SK-N-SH treated with all-trans-retinoic acid at 6 μM for 48 hours (cell line): Measurements from ENCODE around the gene RFLNA.
A peak's percentile ranks its signal among the peaks of the same experiment; 100 is the strongest.

Experiments
- ATAC-seq: fragments of 200-7000 bp; cut with Tn5 transposase; 3 replicates; pipeline ENCODE4 v1.9.1; 2020; ENCODE audit warnings: mild to moderate bottlenecking, moderate library complexity
- ARNTL ChIP-seq: fragments of 450-650 bp; formaldehyde crosslinking; IDR thresholded peaks from 2 replicates; pipeline ENCODE4 v1.5.0; 2020; ENCODE audit warnings: low read depth, mild to moderate bottlenecking, moderate library complexity, borderline replicate concordance
- BACH2 ChIP-seq: fragments of 250-450 bp; sonication (Bioruptor Pico); IDR thresholded peaks from 2 replicates; pipeline ENCODE4 v1.9.0; 2021; ENCODE audit warnings: mild to moderate bottlenecking, borderline replicate concordance
- CSDC2 ChIP-seq: fragments of 250-450 bp; sonication (Bioruptor Pico); IDR thresholded peaks from 2 replicates; pipeline ENCODE4 v1.5.0; 2020; ENCODE audit warnings: mild to moderate bottlenecking, moderate library complexity
- CSRNP3 ChIP-seq: fragments of 250-450 bp; sonication (Bioruptor Pico); IDR thresholded peaks from 2 replicates; pipeline ENCODE4 v1.5.1; 2021; ENCODE audit warnings: mild to moderate bottlenecking, moderate library complexity
- ESRRG ChIP-seq: fragments of 250-450 bp; sonication (Bioruptor Pico); IDR thresholded peaks from 2 replicates; pipeline ENCODE4 v1.6.1; 2021; ENCODE audit warnings: mild to moderate bottlenecking
- GLIS3 ChIP-seq: fragments of 250-450 bp; sonication (Bioruptor Pico); IDR thresholded peaks from 2 replicates; pipeline ENCODE4 v1.5.0; 2020; ENCODE audit warnings: mild to moderate bottlenecking, moderate library complexity
- ISL1 ChIP-seq: fragments of 250-450 bp; sonication (Bioruptor Pico); IDR thresholded peaks from 2 replicates; pipeline ENCODE4 v2.1.2; 2022; ENCODE audit warnings: mild to moderate bottlenecking, moderate library complexity
- PATZ1 ChIP-seq: fragments of 250-450 bp; sonication (Bioruptor Pico); IDR thresholded peaks from 2 replicates; pipeline ENCODE4 v1.8.0; 2020; ENCODE audit warnings: mild to moderate bottlenecking, moderate library complexity, borderline replicate concordance
- POU6F1 ChIP-seq: fragments of 250-450 bp; sonication (Bioruptor Pico); IDR thresholded peaks from 2 replicates; pipeline ENCODE4 v1.8.0; 2021; ENCODE audit warnings: low read depth, mild to moderate bottlenecking, moderate library complexity, borderline replicate concordance
- PPARA ChIP-seq: fragments of 250-450 bp; sonication (Bioruptor Pico); IDR thresholded peaks from 2 replicates; pipeline ENCODE4 v1.5.0; 2020; ENCODE audit warnings: mild to moderate bottlenecking, borderline replicate concordance
- RARB ChIP-seq: fragments of 250-450 bp; sonication (Bioruptor Pico); IDR thresholded peaks from 2 replicates; pipeline ENCODE4 v1.8.0; 2021; ENCODE audit warnings: mild to moderate bottlenecking, moderate library complexity
- SNAI2 ChIP-seq: fragments of 250-450 bp; sonication (Bioruptor Pico); IDR thresholded peaks from 2 replicates; pipeline ENCODE4 v1.5.0; 2020; ENCODE audit warnings: mild to moderate bottlenecking, moderate library complexity
- TCF4 ChIP-seq: fragments of 250-450 bp; sonication (Bioruptor Pico); IDR thresholded peaks from 2 replicates; pipeline ENCODE4 v1.8.0; 2021; ENCODE audit warnings: mild to moderate bottlenecking, moderate library complexity, borderline replicate concordance
- TOX ChIP-seq: fragments of 250-450 bp; sonication (Bioruptor Pico); IDR thresholded peaks from 2 replicates; pipeline ENCODE4 v1.8.0; 2021; ENCODE audit warnings: mild to moderate bottlenecking, moderate library complexity, borderline replicate concordance
- ZC3H10 ChIP-seq: fragments of 250-450 bp; sonication (Bioruptor Pico); IDR thresholded peaks from 2 replicates; pipeline ENCODE4 v1.5.1; 2021; ENCODE audit warnings: mild to moderate bottlenecking, moderate library complexity
- ZFP3 ChIP-seq: fragments of 250-450 bp; sonication (Bioruptor Pico); IDR thresholded peaks from 2 replicates; pipeline ENCODE4 v1.5.0; 2020; ENCODE audit warnings: mild to moderate bottlenecking, moderate library complexity
- ZFP30 ChIP-seq: fragments of 450-650 bp; formaldehyde crosslinking; IDR thresholded peaks from 2 replicates; pipeline ENCODE4 v1.5.0; 2022; ENCODE audit warnings: mild to moderate bottlenecking, moderate library complexity
- ZNF565 ChIP-seq: fragments of 450-650 bp; formaldehyde crosslinking; conservative IDR thresholded peaks from 2 replicates; pipeline ENCODE4 v1.5.0; 2020; ENCODE audit warnings: low read depth, mild to moderate bottlenecking, moderate library complexity
- ZNF70 ChIP-seq: fragments of 450-650 bp; formaldehyde crosslinking; IDR thresholded peaks from 2 replicates; pipeline ENCODE4 v1.5.0; 2020; ENCODE audit warnings: mild to moderate bottlenecking, moderate library complexity
- ZNF8 ChIP-seq: fragments of 450-650 bp; formaldehyde crosslinking; IDR thresholded peaks from 2 replicates; pipeline ENCODE4 v1.5.0; 2020; ENCODE audit warnings: mild to moderate bottlenecking, moderate library complexity
- TF ChIP-seq, protein P1 (sequence below): fragments of 250-450 bp; sonication (Bioruptor Pico); IDR thresholded peaks from 2 replicates; pipeline ENCODE4 v1.5.1; 2020; ENCODE audit warnings: low read depth, mild to moderate bottlenecking, moderate library complexity
- TF ChIP-seq, protein P2 (sequence below): fragments of 250-450 bp; sonication (Bioruptor Pico); IDR thresholded peaks from 2 replicates; pipeline ENCODE4 v1.5.0; 2020; ENCODE audit warnings: mild to moderate bottlenecking, moderate library complexity

RFLNA gene

DNA sequence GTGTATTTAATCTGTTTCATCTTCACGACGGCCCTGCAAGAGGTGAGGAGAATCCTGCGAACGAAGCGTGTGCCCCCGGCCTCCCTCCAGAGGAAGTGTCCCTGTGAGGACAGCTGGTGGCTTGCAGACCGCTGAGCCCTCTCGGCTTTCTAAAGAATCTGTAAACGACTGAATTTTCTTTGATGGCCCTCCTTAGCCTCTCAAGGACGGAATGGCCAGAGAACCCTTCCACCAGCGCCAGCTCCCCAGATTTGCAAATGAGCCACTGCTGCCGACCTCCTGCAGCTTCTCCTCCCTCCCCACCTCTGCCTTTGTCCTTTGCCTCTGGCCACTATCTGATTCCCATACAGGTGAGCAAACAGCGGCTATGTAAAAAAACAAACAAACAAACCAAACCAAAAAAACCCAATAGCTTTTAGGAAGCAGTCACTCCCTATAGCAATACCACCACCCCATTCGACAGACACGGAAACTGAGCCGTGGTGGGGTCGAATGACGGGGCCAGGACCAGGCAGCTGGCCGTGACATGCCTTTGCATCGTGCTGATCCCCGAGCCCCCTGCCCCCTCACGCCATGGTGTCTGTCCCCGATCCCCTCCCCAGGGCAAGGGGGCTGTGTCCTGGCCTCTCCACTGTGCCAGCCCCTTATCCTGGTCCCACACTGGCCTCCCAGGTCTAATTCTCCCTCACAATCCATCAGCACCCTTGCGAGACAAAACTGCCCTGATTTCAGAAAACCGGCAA is 23.6 kb downstream of the RFLNA start:
- no peak for ATAC-seq
- TF ChIP-seq PPARA (CRISPR knock-in tag) = no peak
- no peak for TF ChIP-seq TCF4
- no peak for TF ChIP-seq ZNF8 (CRISPR knock-in tag)
- no peak for TF ChIP-seq ISL1 (CRISPR knock-in tag)
- TF ChIP-seq ZFP30 = no peak
- TF ChIP-seq TOX (CRISPR knock-in tag) = no peak
- TF ChIP-seq ZFP3 (CRISPR knock-in tag) = no peak
- TF ChIP-seq GLIS3 = no peak
- no peak for TF ChIP-seq CSDC2
- TF ChIP-seq RARB (CRISPR knock-in tag) = no peak
- no peak for TF ChIP-seq ESRRG
- no peak for TF ChIP-seq ARNTL (CRISPR knock-in tag)

DNA sequence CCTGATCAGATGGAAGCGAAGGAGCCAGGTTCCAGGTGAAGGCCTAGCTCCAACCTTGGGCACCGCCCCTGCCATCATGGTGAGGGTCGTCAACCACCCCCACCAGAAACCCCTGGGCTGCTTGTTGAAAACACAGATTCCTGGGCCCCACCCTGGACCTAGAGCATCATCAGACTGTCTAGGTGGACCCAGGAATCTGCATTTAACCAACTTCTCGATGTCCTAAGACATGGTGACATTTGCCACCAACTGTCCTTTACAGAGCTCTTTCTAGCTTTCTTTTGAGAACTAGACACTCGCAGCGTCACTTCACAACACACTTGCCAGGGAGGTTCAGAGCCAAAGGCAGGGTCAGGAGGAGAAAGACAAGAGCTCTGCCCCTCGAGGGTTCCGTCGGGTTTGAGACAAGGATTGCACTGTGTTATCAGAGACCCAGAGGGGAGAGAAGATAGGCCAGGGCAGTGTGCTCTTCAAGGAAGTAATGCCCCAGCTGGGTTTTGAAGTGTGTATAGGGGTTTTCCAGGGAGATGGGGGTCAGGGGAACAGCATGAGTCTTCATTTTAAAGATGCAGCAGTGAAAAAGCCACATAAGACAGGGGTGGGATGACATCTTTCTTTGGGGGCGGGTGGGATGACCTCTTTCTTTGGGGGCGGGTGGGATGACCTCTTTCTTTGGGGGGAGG is 24.6 kb downstream of the RFLNA start:
- TF ChIP-seq TCF4 (no peak), ZFP3 (CRISPR knock-in tag) (peak; percentile 95), PATZ1 (CRISPR knock-in tag) (no peak), ESRRG (no peak)
- TF ChIP-seq, all 23 proteins: peak for 1
- no peak for ATAC-seq

- ATAC-seq = peak; percentile 83
- TF ChIP-seq ZNF565 (CRISPR knock-in tag) = no peak
- TF ChIP-seq ESRRG = no peak
- TF ChIP-seq, protein P1, sequence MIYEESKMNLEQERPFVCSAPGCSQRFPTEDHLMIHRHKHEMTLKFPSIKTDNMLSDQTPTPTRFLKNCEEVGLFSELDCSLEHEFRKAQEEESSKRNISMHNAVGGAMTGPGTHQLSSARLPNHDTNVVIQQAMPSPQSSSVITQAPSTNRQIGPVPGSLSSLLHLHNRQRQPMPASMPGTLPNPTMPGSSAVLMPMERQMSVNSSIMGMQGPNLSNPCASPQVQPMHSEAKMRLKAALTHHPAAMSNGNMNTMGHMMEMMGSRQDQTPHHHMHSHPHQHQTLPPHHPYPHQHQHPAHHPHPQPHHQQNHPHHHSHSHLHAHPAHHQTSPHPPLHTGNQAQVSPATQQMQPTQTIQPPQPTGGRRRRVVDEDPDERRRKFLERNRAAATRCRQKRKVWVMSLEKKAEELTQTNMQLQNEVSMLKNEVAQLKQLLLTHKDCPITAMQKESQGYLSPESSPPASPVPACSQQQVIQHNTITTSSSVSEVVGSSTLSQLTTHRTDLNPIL (CRISPR knock-in tag) = no peak
- no peak for TF ChIP-seq PPARA (CRISPR knock-in tag)
- TF ChIP-seq ZFP30 = no peak
- TF ChIP-seq TOX (CRISPR knock-in tag) = no peak
- no peak for TF ChIP-seq ZNF8 (CRISPR knock-in tag)
Observed at GRCh38 chr12:124321040-124321481, 26.2 kb downstream of the RFLNA start.

GRCh38 chr12:124321556-124322270 is 26.8 kb downstream of the RFLNA start:
- peak; percentile 39 for ATAC-seq

More at GRCh38 chr12:124321556-124322270, 26.8 kb downstream of the RFLNA start:
- TF ChIP-seq, protein P1 (CRISPR knock-in tag) = no peak
- no peak for TF ChIP-seq ZFP3 (CRISPR knock-in tag)
- TF ChIP-seq ESRRG = no peak
- TF ChIP-seq PPARA (CRISPR knock-in tag) = no peak
- no peak for TF ChIP-seq TCF4
- no peak for TF ChIP-seq ISL1 (CRISPR knock-in tag)
- TF ChIP-seq ZFP30 = no peak
- no peak for TF ChIP-seq ARNTL (CRISPR knock-in tag)
- TF ChIP-seq, protein P2, sequence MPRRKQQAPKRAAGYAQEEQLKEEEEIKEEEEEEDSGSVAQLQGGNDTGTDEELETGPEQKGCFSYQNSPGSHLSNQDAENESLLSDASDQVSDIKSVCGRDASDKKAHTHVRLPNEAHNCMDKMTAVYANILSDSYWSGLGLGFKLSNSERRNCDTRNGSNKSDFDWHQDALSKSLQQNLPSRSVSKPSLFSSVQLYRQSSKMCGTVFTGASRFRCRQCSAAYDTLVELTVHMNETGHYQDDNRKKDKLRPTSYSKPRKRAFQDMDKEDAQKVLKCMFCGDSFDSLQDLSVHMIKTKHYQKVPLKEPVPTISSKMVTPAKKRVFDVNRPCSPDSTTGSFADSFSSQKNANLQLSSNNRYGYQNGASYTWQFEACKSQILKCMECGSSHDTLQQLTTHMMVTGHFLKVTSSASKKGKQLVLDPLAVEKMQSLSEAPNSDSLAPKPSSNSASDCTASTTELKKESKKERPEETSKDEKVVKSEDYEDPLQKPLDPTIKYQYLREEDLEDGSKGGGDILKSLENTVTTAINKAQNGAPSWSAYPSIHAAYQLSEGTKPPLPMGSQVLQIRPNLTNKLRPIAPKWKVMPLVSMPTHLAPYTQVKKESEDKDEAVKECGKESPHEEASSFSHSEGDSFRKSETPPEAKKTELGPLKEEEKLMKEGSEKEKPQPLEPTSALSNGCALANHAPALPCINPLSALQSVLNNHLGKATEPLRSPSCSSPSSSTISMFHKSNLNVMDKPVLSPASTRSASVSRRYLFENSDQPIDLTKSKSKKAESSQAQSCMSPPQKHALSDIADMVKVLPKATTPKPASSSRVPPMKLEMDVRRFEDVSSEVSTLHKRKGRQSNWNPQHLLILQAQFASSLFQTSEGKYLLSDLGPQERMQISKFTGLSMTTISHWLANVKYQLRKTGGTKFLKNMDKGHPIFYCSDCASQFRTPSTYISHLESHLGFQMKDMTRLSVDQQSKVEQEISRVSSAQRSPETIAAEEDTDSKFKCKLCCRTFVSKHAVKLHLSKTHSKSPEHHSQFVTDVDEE (CRISPR knock-in tag) = no peak
- TF ChIP-seq BACH2 (CRISPR knock-in tag) = no peak
- TF ChIP-seq ZC3H10 (CRISPR knock-in tag) = no peak
- no peak for TF ChIP-seq RARB (CRISPR knock-in tag)
- no peak for TF ChIP-seq CSRNP3
- TF ChIP-seq POU6F1 = no peak
- no peak for TF ChIP-seq GLIS3
- TF ChIP-seq ZNF70 (CRISPR knock-in tag) = no peak
- TF ChIP-seq ZNF8 (CRISPR knock-in tag) = no peak
- no peak for TF ChIP-seq ZNF565 (CRISPR knock-in tag)
- no peak for TF ChIP-seq SNAI2 (CRISPR knock-in tag)
